NB4 (cell line): Measurements from ENCODE around the gene PRKCE.

Source experiments
- DNase-seq: peaks from one replicate; pipeline ENCODE4 v3.0.0; 2010; ENCODE audit warnings: low read depth
- H3K4me3 ChIP-seq: one replicate; pipeline ENCODE4 v1.5.1; 2011; ENCODE audit warnings: mild to moderate bottlenecking, low read depth, low read length, moderate library complexity
- MYC ChIP-seq: IDR thresholded peaks from 2 replicates; pipeline ENCODE4 v1.6.1; 2011; ENCODE audit warnings: low read depth, low read length
- POLR2A ChIP-seq: IDR thresholded peaks from 2 replicates; pipeline ENCODE4 v1.6.1; 2011; ENCODE audit warnings: mild to moderate bottlenecking; ENCODE audit not compliant: insufficient read length; ENCODE audit errors: extremely low read depth
- TF ChIP-seq, protein P1 (sequence below): IDR thresholded peaks from one replicate; pipeline ENCODE4 v1.5.1; 2012; ENCODE audit warnings: low read depth, low read length
- TF ChIP-seq, protein P2 (sequence below): IDR thresholded peaks from 2 replicates; pipeline ENCODE4 v1.6.1; 2011; ENCODE audit warnings: low read depth, low read length

Gene PRKCE

DNA sequence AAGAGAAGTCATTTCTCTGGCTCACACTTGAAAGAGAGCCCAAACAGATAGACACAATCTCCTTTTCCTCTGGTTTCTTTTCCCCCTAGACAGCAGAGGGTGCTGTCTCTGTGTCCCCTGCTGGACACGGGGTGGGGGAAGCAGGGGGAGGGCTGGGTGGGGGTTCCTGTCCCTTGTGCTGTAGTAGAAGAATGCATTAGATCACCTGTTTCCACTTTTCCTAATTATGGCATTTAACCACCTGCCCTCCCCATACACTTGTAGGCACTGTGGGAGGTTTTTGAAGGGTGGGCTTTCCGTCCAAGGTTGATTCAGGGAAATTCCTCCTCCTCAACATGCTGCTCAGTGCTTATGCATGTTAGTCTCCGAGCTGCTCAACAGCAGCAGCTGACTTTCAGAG, 439.5 kb downstream of the PRKCE start:
- no peak overlapping the region for H3K4me3 ChIP-seq
- TF ChIP-seq, protein P1, sequence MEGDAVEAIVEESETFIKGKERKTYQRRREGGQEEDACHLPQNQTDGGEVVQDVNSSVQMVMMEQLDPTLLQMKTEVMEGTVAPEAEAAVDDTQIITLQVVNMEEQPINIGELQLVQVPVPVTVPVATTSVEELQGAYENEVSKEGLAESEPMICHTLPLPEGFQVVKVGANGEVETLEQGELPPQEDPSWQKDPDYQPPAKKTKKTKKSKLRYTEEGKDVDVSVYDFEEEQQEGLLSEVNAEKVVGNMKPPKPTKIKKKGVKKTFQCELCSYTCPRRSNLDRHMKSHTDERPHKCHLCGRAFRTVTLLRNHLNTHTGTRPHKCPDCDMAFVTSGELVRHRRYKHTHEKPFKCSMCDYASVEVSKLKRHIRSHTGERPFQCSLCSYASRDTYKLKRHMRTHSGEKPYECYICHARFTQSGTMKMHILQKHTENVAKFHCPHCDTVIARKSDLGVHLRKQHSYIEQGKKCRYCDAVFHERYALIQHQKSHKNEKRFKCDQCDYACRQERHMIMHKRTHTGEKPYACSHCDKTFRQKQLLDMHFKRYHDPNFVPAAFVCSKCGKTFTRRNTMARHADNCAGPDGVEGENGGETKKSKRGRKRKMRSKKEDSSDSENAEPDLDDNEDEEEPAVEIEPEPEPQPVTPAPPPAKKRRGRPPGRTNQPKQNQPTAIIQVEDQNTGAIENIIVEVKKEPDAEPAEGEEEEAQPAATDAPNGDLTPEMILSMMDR = no peak
- TF ChIP-seq, protein P2, sequence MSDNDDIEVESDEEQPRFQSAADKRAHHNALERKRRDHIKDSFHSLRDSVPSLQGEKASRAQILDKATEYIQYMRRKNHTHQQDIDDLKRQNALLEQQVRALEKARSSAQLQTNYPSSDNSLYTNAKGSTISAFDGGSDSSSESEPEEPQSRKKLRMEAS = no peak
- no peak for TF ChIP-seq MYC
- no peak for TF ChIP-seq POLR2A
- no peak for DNase-seq

DNA sequence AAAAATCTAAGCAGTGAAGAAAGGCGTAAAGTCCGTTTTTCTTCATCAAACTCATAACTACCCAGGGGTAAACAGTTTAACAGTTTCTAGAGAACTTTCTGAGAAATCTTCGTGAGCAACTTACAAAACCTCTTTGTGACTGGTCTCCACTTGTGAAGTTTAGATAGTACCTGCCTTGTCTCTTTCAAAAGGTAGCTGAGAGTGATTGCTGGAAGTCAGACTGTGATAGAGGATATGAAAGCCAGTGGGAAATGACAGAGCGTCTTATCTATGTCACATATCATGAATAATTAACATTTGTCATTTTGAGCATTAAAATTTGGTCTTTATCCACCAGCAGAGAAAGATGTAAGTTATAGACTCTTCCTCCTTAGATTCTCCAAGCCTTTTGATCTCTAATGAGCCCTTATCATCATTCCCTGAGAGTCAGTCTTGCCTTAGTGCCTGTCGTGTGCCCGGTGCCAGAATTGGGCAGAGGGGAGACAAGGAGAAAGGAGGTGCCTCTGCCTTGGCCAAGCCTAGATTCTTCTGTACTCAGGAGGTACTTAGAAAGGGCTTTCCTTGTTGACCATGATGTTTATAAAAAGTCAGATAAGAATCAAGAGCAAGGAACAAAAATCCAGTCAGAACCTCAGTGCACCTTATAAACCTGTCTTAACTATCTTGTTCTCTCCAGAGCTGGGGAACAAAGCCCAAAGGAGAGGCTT, 440.6 kb downstream of the PRKCE start:
- TF ChIP-seq MYC (no peak), POLR2A (no peak)
- TF ChIP-seq, protein P2 = no peak
- TF ChIP-seq, protein P1 = no peak
- H3K4me3 ChIP-seq = no peak overlapping the region
- DNase-seq = no peak

DNA sequence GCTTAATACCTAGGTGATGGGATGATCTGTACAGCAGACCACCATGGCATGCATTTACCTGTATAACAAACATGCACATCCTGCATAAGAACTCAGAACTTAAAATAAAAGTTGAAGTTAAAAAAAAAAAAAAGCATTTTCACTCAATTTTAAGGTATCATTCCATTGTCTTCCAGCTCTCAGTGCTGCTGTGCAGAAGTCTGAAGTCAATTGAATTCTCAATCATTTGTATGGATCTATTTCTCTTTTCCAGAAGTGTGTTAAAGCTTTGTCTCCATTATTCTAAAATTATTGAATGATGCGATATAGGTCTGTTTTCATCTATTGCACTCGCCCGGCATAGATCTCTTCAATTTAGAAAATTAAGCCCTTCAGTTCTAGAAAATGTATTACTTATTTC, 443.2 kb downstream of the PRKCE start:
- H3K4me3 ChIP-seq = no peak overlapping the region
- no peak for TF ChIP-seq POLR2A
- TF ChIP-seq, protein P2 = no peak
- TF ChIP-seq MYC = no peak
- TF ChIP-seq, protein P1 = no peak
- DNase-seq = no peak

- TF ChIP-seq, protein P1 = no peak
- TF ChIP-seq, protein P2 = no peak
- DNase-seq = no peak
- no peak overlapping the region for H3K4me3 ChIP-seq
Measured at GRCh38 chr2:46095830-46096229, 444.4 kb downstream of the PRKCE start.

DNA sequence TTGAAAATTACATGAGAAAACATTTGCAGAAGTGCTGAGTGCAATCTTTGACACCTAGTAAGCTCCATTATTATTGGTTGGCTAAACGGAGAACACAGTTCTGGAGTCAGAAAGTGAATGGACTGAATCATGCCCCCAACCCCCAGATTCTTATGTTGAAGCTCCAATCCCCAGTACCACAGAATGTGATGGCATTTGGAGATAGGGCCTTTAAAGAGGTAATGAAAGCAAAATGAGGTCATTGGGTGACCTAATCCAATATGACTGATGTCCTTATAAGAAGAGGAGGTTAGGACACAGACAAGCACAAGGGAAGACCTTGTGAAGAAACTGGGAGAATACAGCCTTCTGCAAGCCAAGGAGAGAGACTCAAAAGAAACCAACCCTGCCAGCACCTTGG, 444.8 kb downstream of the PRKCE start:
- DNase-seq = no peak
- H3K4me3 ChIP-seq = no peak overlapping the region
- TF ChIP-seq POLR2A (no peak), MYC (no peak)
- TF ChIP-seq, protein P1 = no peak
- TF ChIP-seq, protein P2 = no peak
